HG03457 (cell line): ENCODE data around the gene CLSTN2.

Experiments
- ATAC-seq: cut with Tn5 transposase; IDR thresholded peaks from one replicate; pipeline ENCODE4 v1.9.1; 2021; ENCODE audit warnings: moderate number of reproducible peaks; ENCODE audit not compliant: unreplicated experiment

The CLSTN2 gene

DNA sequence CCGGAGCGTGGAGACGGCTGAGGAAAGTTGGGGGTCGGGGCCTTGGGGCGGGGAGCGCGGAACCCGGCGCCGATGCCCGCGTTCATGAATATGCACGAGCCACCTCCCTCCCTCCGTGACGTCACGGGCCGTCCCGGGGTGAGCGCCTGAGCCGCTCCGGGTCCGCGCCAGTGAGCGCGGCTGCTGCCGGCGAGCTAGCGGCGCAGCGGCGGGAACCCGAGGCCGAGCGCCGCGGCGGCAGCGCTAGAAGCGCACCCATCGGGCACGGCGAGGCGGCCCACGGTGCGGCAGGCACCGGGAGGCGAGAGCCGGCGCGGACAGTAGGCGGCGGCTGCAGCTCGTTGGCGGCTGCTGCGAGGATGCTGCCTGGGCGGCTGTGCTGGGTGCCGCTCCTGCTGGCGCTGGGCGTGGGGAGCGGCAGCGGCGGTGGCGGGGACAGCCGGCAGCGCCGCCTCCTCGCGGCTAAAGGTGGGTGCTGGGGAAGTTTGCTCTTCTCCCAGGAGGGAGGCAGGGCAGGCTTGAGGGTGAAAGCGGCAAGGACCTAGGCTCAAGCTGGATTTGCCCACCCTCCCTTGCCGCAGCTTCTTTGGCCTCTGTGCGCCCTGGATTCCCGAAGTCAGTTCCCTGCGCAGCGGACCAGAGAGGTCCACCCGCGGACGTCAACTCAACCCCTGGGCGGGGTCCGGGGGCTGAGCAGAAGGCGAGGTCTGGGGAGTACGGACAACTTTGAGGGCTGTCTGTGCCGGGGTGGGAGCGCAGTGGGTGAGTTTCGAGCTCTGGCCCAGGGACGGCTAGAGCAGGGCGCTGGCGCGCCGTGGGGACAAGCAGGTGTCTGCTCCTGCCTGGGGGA is at the start of gene CLSTN2:
TSS of gene CLSTN2 (plus strand) at position 170 of the 850 bp plus-strand sequence.
- no peak for ATAC-seq

GRCh38 chr3:139887431-139887830 is 47.6 kb upstream of the CLSTN2 start:
- ATAC-seq = no peak

DNA sequence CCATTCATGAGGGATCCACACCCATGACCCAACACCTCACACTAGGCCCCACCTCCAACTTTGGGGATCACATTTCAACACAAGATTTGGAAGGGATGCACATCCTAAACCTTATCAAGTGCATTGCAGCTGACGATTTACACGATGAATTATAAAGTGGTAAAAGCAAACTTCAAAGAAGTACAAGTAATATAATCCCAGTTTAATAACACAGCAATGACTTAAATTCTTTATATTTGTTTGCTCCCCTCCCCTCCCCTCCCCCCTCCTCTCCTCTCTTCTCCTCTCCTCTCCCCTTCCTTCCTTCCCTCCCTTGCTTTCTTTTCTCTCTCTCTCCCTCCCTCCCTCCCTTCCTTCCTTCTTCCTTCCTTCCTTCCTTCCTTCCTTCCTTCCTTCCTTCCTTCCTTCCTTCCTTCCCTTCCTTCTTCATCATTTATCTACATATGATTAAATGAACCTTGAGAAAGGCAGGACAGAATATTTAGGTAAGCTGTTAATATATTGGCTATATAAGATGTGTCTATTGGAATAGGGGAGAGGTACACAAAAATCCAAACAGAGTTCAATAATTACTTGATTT is 46.3 kb upstream of the CLSTN2 start:
- ATAC-seq = no peak

GRCh38 chr3:139893267-139893962 is 41.6 kb upstream of the CLSTN2 start:
- no peak for ATAC-seq

DNA sequence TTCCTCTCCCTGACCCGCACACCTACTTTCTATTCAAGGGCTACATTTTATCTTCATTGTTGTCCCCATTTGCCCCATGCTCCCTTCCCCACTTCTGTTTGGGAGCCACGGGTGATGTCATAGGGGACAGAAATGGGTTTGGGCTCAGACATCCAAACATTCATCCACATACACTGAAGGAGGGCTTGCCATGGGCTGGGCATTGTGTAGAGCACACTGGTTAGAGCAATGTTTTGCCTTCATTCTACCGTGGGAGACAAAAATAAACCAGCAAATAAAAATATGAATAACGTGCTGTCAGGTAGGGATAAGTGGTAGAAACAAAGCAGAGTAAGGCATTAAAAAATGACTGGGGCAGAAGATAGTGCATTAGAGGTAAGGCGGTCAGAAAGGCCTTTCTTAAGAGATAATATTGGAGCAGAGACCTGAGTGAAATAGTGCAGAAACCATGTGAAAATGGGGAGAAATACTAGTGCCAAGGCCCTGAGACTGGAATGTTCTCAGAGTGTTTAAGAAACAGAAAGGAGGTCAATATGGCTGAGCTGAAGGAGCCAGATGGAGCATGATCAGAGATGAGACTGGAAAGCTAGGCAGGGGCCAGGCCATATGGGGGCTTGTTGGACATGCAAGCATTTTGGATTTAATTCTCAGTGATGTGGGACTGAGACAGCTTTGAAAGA is 40.9 kb upstream of the CLSTN2 start:
- ATAC-seq = no peak

DNA sequence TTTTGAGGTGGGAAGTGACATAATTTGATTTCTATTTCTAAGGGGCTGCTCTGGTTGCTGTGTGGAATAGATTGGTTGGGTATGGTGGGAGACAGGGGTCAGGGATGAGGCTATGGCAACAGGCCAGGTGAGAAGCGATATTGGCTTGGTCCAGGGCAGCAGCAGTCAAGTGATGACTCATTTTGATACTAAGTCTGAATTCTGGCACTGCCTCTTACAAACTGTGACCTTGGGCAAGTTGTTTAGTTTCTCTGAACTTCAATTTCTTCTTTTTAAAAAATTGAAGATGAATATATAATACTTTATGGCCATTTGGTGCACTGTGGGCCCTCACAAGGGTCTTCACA is 40.4 kb upstream of the CLSTN2 start:
- ATAC-seq = no peak

GRCh38 chr3:139897759-139898158 is 37.2 kb upstream of the CLSTN2 start:
- ATAC-seq = no peak

DNA sequence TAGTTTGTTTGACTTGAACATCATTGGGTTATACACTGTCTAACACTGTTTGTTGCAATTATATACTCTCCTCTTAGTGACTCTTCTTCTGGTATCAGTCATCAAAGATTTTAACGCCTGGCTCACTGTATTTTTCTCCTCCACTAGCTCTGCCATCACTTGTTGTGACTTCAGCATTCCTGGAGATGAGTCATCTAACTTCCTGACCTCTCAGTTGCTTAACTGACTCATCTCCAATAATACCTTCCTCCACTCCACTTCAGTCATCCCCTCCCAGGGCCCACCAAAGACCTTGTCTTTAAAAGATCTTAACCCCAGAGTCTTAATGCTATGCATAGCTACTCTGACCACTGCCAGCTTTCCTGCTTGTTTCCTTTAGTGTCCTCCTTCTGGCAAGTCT is 28.6 kb upstream of the CLSTN2 start:
- no peak for ATAC-seq

GRCh38 chr3:139909811-139910210 is 25.2 kb upstream of the CLSTN2 start:
- ATAC-seq = no peak

GRCh38 chr3:139916271-139916670 is 18.7 kb upstream of the CLSTN2 start:
- no peak for ATAC-seq

DNA sequence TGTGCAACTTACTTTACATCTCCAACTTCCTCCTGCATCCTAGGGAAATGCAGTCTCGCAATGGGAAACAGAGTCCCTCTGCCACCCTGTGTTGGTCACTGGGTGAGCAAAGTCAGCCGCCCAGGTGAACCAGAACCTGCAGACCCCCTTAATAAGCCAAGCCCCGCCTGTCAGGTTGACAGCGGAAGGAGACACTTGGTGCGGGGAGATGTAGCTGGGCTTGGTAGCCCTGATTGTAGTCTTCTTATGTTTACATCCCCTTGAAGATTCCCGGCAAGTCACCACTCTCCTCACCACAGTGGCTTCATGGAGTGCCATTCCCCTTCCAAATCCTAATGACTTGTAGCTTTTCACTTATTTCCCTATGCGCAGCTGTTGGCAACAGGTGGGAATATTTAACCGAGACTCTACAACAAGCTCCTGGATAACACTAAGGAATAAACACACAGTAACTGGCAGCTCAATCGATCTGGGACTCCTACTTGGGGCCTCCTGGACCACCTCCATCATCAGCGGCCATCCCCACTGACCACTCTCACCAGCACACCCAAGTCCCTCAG is 17.7 kb upstream of the CLSTN2 start:
- no peak for ATAC-seq

- no peak for ATAC-seq
These were observed 6.1 kb upstream of the CLSTN2 start for GRCh38 chr3:139928708-139929505.

DNA sequence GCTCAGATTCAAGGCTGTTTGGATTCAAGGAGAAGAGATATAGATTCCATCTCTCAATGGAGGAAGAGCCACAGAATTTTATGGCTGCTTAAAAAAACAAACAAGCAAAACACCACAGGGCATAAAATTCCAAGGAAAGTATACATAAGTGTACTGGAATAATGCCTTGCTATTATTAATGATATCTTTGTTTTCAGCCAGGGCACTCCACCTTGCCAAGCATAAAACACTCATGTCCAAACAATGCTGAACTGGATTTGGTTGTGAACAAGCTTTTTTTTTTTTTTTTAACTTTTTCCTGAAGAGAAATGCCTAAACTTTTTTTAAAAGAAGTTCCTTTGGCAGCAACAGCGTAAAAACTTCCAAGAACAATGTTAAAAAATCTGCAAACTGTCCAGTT is 4.8 kb upstream of the CLSTN2 start:
- no peak for ATAC-seq

GRCh38 chr3:139933766-139934165 is 1.2 kb upstream of the CLSTN2 start:
- ATAC-seq = no peak

GRCh38 chr3:139934613-139935015 is 371 bp upstream of the CLSTN2 start:
- no peak for ATAC-seq

- ATAC-seq = no peak
These were observed 1.2 kb downstream of the CLSTN2 start for GRCh38 chr3:139935866-139936817.

GRCh38 chr3:139937674-139938279 is 2.8 kb downstream of the CLSTN2 start:
- ATAC-seq = no peak

GRCh38 chr3:139939681-139940190 is 4.8 kb downstream of the CLSTN2 start:
- ATAC-seq = no peak

DNA sequence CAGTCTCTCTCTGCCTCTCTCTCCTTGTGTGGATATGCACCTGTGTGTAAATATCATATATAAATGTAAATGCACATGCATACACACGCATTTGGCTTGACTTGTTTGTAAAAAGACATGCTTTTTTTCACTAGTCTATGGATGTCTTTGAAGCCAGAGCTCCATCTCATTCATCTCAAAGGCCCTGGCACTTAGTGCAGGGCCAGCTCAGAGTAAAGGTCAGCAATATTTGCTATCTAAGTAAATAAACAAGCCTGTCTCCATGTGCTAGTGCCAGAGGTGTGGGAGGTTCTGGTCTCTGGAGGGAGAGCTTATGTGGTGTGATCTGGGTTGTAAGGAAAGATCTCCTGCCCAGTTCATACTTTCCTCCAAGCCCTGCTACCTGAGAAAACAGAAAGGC is 5.6 kb downstream of the CLSTN2 start:
- no peak for ATAC-seq
